ENCODE measurements around the gene PLTP. TPM values are rescaled to one million over a fixed set of nuclear protein-coding genes. Genes with fewer than 3 reads are reported as not detected.
A peak's percentile ranks its signal among the peaks of the same experiment; 100 is the strongest.
"Not testable (repeated sequence)": the region's sequence is repeated elsewhere in the genome, so short reads cannot be mapped to it uniquely, and the experiment has no call there.

Gene PLTP
- total RNA-seq, 2 donors from 2014 or later, result 134 to 689 TPM

DNA sequence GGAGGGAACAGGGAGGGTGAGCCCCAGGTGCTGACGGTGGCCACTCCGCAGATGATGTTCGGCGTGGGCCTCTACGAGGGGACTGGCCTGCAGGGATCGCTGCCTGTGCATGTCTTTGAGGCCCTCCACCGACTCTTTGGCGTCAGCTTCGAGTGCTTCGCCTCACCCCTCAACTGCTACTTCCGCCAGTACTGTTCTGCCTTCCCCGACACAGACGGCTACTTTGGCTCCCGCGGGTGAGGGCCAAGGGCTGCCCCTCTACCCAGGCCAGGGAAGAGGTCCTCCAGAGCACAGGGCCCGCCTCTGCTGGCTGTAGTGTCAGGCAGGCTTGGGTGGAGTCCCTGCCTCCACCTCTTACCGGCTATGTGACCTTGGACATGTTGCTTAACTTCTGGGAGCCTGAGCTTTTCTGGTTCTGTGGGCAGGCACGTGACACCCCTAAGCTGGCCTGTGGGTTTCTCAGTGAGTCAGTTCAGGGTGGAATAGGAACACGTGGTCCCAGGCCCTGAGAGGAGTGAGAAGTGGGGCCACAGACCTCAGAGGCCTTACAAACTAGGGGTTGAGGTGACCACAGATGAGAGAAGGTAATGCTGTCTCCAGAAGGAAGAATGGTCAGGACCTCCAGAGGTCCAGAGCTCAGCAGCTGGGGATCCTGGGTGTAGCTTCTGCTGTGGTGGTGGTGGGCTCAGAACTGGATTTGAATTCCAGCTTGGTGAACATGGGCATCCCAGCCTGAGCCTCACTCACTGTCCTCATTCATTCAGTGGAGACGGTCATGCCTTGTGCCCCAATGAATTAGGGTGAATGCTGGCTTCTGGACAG is 34.4 kb upstream of the PLTP start:
- intact Hi-C loops (cut with DNase I), result loop anchor here in 1 of 2 donors (10.0 kb wide), 1 partner anchor 142 kb away; no protein-coding TSS in a partner anchor
- peak; percentile 88 for DNase-seq (ENCODE audit: low spot score)

GRCh38 chr20:45945678-45946148 is 33.8 kb upstream of the PLTP start:
- no peak for DNase-seq (ENCODE audit: low spot score)
- intact Hi-C loops (cut with DNase I), result loop anchor here in 1 of 2 donors (10.0 kb wide), 1 partner anchor 141 kb away; no protein-coding TSS in a partner anchor

DNA sequence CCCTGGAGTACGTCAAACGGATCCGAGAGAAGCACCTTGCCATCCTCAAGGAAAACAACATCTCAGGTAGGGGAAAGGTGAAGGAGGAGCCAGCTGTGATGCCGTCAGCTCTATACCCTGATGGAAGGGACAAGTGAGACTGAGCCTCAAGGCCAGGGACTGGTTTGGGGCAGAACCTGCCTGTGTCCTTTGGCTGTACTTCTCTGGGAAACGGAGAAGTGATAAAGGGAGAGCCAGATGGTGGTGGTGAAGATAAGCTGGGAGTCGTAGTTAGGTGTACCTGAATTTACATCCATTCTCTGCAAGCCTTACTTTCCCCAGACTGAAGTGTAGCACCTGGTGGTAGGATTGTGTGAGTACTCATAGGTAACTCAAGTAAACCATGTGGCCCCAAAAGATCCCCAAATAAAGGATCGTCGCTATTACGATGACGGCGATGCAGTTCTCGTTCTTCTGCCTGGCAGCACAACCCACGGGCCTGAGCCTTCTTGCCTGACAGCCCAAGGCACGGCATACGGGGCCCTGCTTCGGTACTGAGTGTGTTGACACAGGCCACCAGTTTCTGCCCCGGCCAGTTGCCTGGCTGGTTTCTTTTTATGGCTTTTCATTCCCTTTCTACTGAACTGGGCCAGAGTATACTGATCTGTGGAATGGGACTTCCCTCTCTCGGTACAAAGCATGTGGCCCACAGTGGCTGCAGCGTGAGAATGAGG is 33.2 kb upstream of the PLTP start:
- DNase-seq (ENCODE audit: low spot score), result no peak
- intact Hi-C loops (cut with DNase I), result loop anchor here in 1 of 2 donors (10.0 kb wide), 1 partner anchor 140 kb away; no protein-coding TSS in a partner anchor

DNA sequence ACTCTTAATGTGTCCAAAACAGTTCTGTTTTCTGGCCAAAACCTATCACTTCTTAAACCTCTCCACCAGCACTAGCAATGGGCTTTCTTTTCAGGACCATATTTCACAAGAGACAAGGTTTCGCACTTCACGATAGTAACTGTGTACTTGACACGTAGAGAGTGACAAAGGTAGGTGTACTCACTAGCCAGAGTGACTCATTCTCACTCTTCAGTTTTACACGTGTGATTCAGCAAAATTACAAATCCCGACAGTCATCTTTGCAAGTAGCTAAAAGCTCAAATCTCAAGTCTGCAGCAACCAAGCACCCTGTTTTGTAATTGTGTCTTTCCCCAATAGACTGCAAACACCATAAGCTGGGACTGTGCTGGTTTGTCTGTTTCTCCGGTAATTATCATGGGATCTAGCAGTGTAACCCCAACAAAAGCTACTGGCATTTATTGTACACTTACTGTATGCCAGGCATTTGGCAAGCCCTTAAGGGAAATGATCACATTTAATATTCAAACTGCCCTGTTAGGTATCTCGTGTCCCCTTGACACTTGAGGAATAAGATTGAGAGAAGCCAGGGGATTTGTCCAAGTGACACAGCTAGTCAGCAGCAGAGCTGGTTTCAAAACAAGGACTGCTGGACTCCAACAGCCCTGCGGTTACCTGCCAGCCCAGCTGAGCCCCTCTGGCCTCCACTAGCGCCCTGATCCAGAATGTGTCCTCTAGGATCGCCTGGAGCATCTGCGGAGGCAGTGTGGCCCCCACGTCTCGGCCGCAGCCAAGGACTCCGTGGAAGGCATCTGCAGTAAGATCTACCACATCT is 32.4 kb upstream of the PLTP start:
- DNase-seq (ENCODE audit: low spot score), result no peak
- intact Hi-C loops (cut with DNase I), result loop anchor here in 1 of 2 donors (10.0 kb wide), 1 partner anchor 140 kb away; no protein-coding TSS in a partner anchor

- intact Hi-C loops (cut with DNase I), result loop anchor here in 1 of 2 donors (10.0 kb wide), 1 partner anchor 139 kb away; no protein-coding TSS in a partner anchor
- no peak for DNase-seq (ENCODE audit: low spot score)
These were observed 31.7 kb upstream of the PLTP start for GRCh38 chr20:45943613-45944012.

GRCh38 chr20:45940469-45940868 is 28.5 kb upstream of the PLTP start:
- intact Hi-C loops (cut with DNase I), result loop anchor here in 1 of 2 donors (10.0 kb wide), 1 partner anchor 136 kb away; no protein-coding TSS in a partner anchor

DNA sequence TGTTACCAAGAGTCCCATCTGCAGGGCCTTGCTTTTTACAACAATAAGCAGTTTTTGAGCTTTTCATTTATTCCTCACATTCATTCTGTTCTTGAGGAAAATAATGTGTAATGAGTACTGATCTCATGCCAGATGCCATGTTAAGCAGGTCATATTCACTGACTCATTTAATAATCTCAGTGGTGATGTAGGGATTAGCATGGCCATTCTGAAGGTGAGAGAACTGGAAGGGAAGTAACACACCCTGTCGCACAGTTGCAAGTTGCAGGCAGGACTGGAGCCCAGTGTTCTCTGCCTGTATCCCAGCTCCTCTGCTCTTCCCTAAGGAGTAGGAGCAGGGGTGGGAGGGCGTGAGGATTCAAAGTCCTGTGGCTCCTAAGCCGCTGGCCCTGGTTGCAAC is 28.1 kb upstream of the PLTP start:
- DNase-seq (ENCODE audit: low spot score), result no peak
- intact Hi-C loops (cut with DNase I), result loop anchor here in 1 of 2 donors (10.0 kb wide), 1 partner anchor 135 kb away; no protein-coding TSS in a partner anchor

More at GRCh38 chr20:45940469-45940868, 28.5 kb upstream of the PLTP start:
- no peak for DNase-seq (ENCODE audit: low spot score)

DNA sequence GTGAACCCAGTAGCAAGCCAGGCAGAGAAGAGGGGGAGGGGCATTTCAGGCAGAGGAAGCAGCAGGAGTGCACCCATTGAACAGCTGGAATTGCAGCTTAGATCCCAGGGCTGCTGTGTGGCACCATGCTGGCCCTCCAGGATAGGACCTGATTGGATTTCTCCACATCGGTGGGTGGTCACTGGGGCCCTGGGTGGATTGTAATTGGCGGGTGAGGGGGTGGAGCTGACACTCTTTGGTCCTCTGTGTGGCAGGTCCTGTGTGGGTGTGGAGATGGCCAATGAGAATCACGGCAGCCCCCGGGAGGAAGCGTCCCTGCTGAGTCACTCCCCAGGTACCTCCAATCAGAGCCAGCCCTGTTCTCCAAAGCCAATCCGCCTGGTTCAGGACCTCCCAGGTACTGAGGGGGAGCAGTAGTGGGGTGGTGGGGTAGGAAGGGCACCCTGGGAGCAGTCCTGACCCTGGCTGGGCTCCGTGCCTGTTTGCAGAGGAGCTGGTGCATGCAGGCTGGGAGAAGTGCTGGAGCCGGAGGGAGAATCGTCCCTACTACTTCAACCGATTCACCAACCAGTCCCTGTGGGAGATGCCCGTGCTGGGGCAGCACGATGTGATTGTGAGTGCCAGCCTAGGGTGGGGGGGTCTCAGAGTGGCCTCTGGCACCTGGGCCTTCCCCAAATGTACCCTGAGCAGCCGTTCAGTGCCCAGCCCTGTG is 26.9 kb upstream of the PLTP start:
- no peak for DNase-seq (ENCODE audit: low spot score)

DNA sequence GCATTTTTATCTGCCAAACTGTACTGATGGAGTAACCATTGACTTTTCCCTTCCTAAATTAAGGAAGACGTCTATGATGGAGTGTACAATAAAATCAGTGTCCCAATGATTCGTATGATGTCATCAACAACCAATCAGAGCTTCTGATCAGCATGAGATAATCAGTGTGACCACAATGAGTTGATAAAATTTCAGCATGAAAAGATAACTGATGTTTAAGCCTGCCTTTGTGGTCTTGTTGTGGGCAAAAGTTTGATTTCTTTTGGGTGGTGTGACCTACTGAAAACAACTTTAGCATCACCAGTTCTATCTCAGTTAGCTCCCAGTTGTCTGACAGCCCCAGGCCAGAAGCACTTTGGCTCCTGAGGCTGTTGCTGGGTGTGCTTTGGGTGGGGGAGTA is 25.8 kb upstream of the PLTP start:
- intact Hi-C loops (cut with DNase I), result loop anchor here in 1 of 2 donors (10.0 kb wide), 1 partner anchor 113 kb away; the partner anchor contains the start of gene TNNC2

More for the DNA sequence above, 26.9 kb upstream of the PLTP start:
- intact Hi-C loops (cut with DNase I), result loop anchor here in 1 of 2 donors (10.0 kb wide), 1 partner anchor 114 kb away; the partner anchor contains the start of gene TNNC2

DNA sequence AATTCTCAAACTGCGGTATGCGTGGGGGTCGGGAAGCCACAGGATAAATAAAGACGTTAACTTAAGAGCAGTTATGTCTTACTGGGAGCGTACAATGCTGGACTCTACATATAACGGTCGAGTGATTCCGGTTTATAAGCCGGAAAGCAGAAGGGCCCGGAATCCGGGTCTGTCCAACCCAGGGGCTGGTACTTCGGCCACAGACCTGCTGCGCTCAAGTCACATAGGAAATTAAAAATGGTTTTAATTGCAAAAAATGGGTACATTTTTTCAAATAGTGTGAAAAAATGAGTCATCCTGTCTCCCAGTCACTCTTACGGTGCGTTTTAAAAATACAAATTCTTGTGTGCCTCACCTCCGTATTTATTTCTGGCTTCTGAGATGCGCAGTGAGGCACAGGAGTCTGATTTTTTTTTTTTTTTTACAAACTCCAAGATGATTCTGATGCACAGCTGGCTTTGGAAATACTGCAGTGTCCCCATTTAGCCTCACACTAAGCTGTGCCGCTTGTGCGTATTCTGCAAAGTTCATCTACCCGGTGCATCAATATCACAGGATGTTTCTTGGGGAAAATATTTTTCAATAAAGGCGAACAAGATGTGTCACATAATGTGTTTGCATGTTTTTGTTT is 23.6 kb upstream of the PLTP start:
- intact Hi-C loops (cut with DNase I), result loop anchor here in 1 of 2 donors (10.0 kb wide), 1 partner anchor 111 kb away; the partner anchor contains the start of gene TNNC2
- DNase-seq (ENCODE audit: low spot score), result no peak

More for the DNA sequence above, 25.8 kb upstream of the PLTP start:
- no peak for DNase-seq (ENCODE audit: low spot score)

- intact Hi-C loops (cut with DNase I), result loop anchor here in 1 of 2 donors (10.0 kb wide), 1 partner anchor 110 kb away; the partner anchor contains the start of gene TNNC2
- DNase-seq (ENCODE audit: low spot score), result peak; percentile 99
These were observed 22.8 kb upstream of the PLTP start, which contains the start of gene PCIF1 for GRCh38 chr20:45934586-45935415. Gene PCIF1, plus strand, starts transcription at chr20:45934683. Its CDS starts 4,317 bp downstream, at chr20:45939000.

DNA sequence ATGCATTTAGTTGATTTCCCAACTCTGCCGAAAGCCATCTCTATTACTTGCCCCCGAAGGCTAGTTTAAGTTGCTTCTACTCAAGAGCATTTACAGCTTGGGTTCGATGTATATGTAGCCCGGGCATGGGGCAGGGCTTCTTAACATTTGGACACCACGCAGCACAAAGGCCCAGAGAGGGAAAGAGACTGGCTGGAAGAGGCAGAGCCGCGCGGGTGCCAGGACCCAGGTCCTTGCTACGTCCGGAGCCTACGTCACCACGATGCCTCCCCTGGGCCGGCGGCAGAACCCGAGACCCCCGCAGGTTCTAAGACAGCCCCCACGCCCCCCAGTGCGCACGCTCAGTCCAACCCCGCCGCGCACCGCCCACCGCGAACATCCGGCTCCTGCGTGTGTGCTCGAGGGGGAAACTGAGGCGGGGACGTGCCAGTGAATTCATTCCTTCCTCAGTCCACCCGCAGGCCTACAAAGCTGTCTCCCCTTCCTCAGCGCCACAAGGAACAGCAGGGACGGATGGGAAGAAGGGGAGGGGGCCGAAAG is 22.2 kb upstream of the PLTP start:
- DNase-seq (ENCODE audit: low spot score), result peak; percentile 91

GRCh38 chr20:45933266-45934045 is 21.5 kb upstream of the PLTP start:
- DNase-seq (ENCODE audit: low spot score), result peak; percentile 87
- intact Hi-C loops (cut with DNase I), result loop anchor here in 1 of 2 donors (10.0 kb wide), 1 partner anchor 109 kb away; the partner anchor contains the start of gene TNNC2

More for the DNA sequence above, 22.2 kb upstream of the PLTP start:
- intact Hi-C loops (cut with DNase I), result loop anchor here in 1 of 2 donors (10.0 kb wide), 1 partner anchor 109 kb away; the partner anchor contains the start of gene TNNC2

DNA sequence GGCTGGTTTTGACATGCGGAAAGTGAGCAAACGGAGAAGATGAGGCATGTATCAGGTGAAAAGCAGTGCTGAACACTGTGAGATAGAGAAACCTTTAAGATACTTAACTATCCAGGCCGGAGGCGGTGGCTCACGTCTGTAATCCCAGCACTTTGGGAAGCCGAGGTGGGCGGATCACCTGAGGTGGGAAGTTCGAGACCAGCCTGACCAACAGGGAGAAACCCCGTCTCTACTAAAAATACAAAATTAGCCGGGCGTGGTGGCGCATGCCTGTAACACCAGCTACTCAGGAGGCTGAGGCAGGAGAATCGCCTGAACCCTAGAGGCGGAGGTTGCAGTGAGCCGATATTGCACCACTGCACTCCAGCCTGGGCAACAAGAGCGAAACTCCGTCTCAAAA is 19.7 kb upstream of the PLTP start:
- DNase-seq (ENCODE audit: low spot score), result not testable (repeated sequence)
- intact Hi-C loops (cut with DNase I), result loop anchor here in 1 of 2 donors (10.0 kb wide), 1 partner anchor 107 kb away; the partner anchor contains the start of gene TNNC2
